ENCODE data around the gene LYSMD1. TPM values are rescaled to one million over a fixed set of nuclear protein-coding genes. Genes with fewer than 3 reads are reported as not detected.
A peak's percentile ranks its signal among the peaks of the same experiment; 100 is the strongest.

The LYSMD1 gene
- total RNA-seq, 6 experiments from 2014 or later: 5.0 to 6.6 (median 6.0) TPM

- no peak for TF ChIP-seq CTCF (IDR thresholded peaks at IDR 0.05)
- H3K27me3 Mint-ChIP-seq (ENCODE audit: insufficient read depth): peaks cover 17% of the 10 kb centered on the region
- H3K27ac Mint-ChIP-seq: no peak overlapping the region
- H3K36me3 Mint-ChIP-seq (ENCODE audit: low read depth): no peaks in the 10 kb centered on the region
- DNase-seq: no peak
- no peak overlapping the region for H3K4me3 Mint-ChIP-seq
- no peaks in the 10 kb centered on the region for H3K9me3 Mint-ChIP-seq
- H3K4me1 Mint-ChIP-seq (ENCODE audit: low read depth): peaks cover 20% of the 10 kb centered on the region
These were observed 22.7 kb downstream of the LYSMD1 start for GRCh38 chr1:151143057-151143435.

GRCh38 chr1:151142411-151143056, 23.2 kb downstream of the LYSMD1 start:
- DNase-seq: no peak
- peaks cover 17% of the 10 kb centered on the region for H3K4me1 Mint-ChIP-seq (ENCODE audit: low read depth)
- no peak for TF ChIP-seq CTCF (IDR thresholded peaks at IDR 0.05)
- no peaks in the 10 kb centered on the region for H3K9me3 Mint-ChIP-seq
- H3K36me3 Mint-ChIP-seq (ENCODE audit: low read depth): no peaks in the 10 kb centered on the region
- no peak overlapping the region for H3K27ac Mint-ChIP-seq
- peaks cover 17% of the 10 kb centered on the region for H3K27me3 Mint-ChIP-seq (ENCODE audit: insufficient read depth)
- H3K4me3 Mint-ChIP-seq: no peak overlapping the region

- Mint-ChIP-seq H3K4me1 (ENCODE audit: low read depth) (no peaks in the 10 kb centered on the region), H3K27ac (no peak overlapping the region), H3K4me3 (no peak overlapping the region), H3K36me3 (ENCODE audit: low read depth) (no peaks in the 10 kb centered on the region), H3K9me3 (no peaks in the 10 kb centered on the region), H3K27me3 (ENCODE audit: insufficient read depth) (peaks cover 7% of the 10 kb centered on the region; the same call in 1 of the 2 replicates)
- no peak for DNase-seq
- no peak for TF ChIP-seq CTCF (IDR thresholded peaks at IDR 0.05)
These were observed 27.9 kb downstream of the LYSMD1 start for GRCh38 chr1:151137789-151138188.

- no peak for DNase-seq
- TF ChIP-seq CTCF (IDR thresholded peaks at IDR 0.05): peak; percentile 24; the same call in 1 of the 2 replicates
- no peak overlapping the region for H3K4me3 Mint-ChIP-seq
- H3K4me1 Mint-ChIP-seq (ENCODE audit: low read depth): peaks cover 11% of the 10 kb centered on the region
- H3K36me3 Mint-ChIP-seq (ENCODE audit: low read depth): no peaks in the 10 kb centered on the region
- no peaks in the 10 kb centered on the region for H3K9me3 Mint-ChIP-seq
- H3K27me3 Mint-ChIP-seq (ENCODE audit: insufficient read depth): peaks cover 9% of the 10 kb centered on the region
- no peak overlapping the region for H3K27ac Mint-ChIP-seq
These were observed 30.0 kb downstream of the LYSMD1 start for GRCh38 chr1:151135433-151136385.

GRCh38 chr1:151134991-151135390, 30.7 kb downstream of the LYSMD1 start:
- H3K27me3 Mint-ChIP-seq (ENCODE audit: insufficient read depth): peaks cover 9% of the 10 kb centered on the region; the same call in 1 of the 2 replicates
- H3K4me3 Mint-ChIP-seq: no peak overlapping the region
- no peaks in the 10 kb centered on the region for H3K9me3 Mint-ChIP-seq
- no peak for TF ChIP-seq CTCF (IDR thresholded peaks at IDR 0.05)
- DNase-seq: no peak
- no peak overlapping the region for H3K27ac Mint-ChIP-seq
- H3K36me3 Mint-ChIP-seq (ENCODE audit: low read depth): no peaks in the 10 kb centered on the region
- H3K4me1 Mint-ChIP-seq (ENCODE audit: low read depth): peaks cover 14% of the 10 kb centered on the region

Measured in HFFc6 (cell line).